Colonic mucosa (tissue), 4 donors: ENCODE measurements around the gene CDH8. TPM values are rescaled to one million over a fixed set of nuclear protein-coding genes. Genes with fewer than 3 reads are reported as not detected.

Experiments
- DNase-seq: peaks from one replicate; pipeline ENCODE4 v3.0.0-alpha.2; 2020
- H3K27ac ChIP-seq: fragments of 200-600 bp; one replicate; pipeline ENCODE4 v1.8.0; 2021
- H3K27me3 ChIP-seq: fragments of 200-600 bp; one replicate; pipeline ENCODE4 v1.8.0; 2021
- H3K36me3 ChIP-seq: fragments of 200-600 bp; one replicate; pipeline ENCODE4 v1.8.0; 2021
- H3K4me1 ChIP-seq: fragments of 200-600 bp; one replicate; pipeline ENCODE4 v1.8.0; 2021; ENCODE audit warnings: mild to moderate bottlenecking
- H3K4me3 ChIP-seq: fragments of 200-600 bp; one replicate; pipeline ENCODE4 v1.8.0; 2021
- H3K9ac ChIP-seq, 2 donors: one replicate each; pipeline ENCODE4 v1.7.0; 2013; ENCODE audit warnings: control low read depth in 2 of 2, low read depth in 2 of 2, low read length in 2 of 2
- H3K9me3 ChIP-seq: fragments of 200-600 bp; one replicate; pipeline ENCODE4 v1.8.0; 2021
- intact Hi-C: fragments of 100-400 bp; cut with DNase I; formaldehyde crosslinking; loops from one replicate; pipeline ENCODE4 v1.14.1; 2022
- total RNA-seq, 2 donors: library from RNA; stranded (reverse); fragmentation: NEBNext Ultra II Directional in 1 of 2; extraction: Animal tissue kit (Norgen Biotek cat#: 25700) in 1 of 2; gene quantifications; one replicate each; pipeline ENCODE4 v1.2.1, GENCODE V29; 2021
- TF ChIP-seq, protein P1 (sequence below): fragments of 200-600 bp; IDR thresholded peaks from one replicate; pipeline ENCODE4 v1.8.0; 2022; ENCODE audit warnings: antibody characterized with exemption, mild to moderate bottlenecking
- donor health status: healthy.
- donor health status: DM: no; HTN: no; CAD: no.
- donor health status: DM: no; HTN: no; CAD: no.

The CDH8 gene
- total RNA-seq, 2 donors from 2014 or later = 0.13 to 0.69 TPM

DNA sequence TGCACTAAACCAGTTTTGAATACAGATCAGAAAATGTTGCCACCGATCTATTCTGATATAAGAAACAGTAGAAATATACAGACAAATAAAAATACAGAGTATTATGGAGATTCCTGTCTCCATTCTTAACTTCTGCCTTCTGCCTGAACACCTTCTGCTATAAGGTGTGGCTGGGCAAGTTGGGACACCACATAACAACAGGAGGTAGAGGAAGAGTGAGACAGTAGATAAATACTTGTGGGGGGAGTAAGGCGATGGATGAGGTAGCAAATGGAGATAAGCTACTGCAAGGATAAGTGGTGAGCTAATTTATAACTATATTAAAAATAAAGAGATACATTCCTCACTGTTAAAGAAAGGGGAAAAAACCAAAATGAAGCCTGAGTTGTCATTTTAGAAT lies 143.7 kb downstream of the CDH8 start:
- Histone ChIP-seq H3K4me1 (no peaks in the 10 kb centered on the region), H3K9ac (no peak overlapping the region), H3K4me3 (no peak overlapping the region), H3K27ac (no peak overlapping the region), H3K9me3 (no peaks in the 10 kb centered on the region), H3K36me3 (no peaks in the 10 kb centered on the region), H3K27me3 (no peaks in the 10 kb centered on the region)
- TF ChIP-seq, protein P1, sequence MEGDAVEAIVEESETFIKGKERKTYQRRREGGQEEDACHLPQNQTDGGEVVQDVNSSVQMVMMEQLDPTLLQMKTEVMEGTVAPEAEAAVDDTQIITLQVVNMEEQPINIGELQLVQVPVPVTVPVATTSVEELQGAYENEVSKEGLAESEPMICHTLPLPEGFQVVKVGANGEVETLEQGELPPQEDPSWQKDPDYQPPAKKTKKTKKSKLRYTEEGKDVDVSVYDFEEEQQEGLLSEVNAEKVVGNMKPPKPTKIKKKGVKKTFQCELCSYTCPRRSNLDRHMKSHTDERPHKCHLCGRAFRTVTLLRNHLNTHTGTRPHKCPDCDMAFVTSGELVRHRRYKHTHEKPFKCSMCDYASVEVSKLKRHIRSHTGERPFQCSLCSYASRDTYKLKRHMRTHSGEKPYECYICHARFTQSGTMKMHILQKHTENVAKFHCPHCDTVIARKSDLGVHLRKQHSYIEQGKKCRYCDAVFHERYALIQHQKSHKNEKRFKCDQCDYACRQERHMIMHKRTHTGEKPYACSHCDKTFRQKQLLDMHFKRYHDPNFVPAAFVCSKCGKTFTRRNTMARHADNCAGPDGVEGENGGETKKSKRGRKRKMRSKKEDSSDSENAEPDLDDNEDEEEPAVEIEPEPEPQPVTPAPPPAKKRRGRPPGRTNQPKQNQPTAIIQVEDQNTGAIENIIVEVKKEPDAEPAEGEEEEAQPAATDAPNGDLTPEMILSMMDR = no peak
- intact Hi-C loops = no loop called here
- no peak for DNase-seq

DNA sequence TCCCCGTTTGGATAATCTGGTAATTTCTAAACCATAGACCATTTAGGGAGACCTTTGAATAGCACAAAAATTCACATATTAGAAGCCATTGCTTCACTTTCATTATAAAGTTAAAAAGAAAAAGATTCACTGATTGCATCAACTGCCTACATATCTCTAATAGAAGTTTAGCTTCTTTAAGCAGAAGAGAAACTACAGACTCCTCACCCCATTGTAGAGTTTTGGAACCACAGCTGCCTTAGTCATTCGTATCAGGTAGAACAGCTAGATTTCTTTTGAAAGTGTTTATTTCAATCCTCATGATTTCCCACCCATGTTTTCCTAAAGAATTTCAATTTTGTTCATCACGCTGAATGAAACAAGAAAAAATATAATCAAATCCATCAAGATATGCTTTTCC lies 144.8 kb downstream of the CDH8 start:
- intact Hi-C loops = no loop called here
- no peak overlapping the region for H3K9ac ChIP-seq
- TF ChIP-seq, protein P1 = no peak
- H3K4me3 ChIP-seq = no peak overlapping the region
- no peak overlapping the region for H3K27ac ChIP-seq
- no peaks in the 10 kb centered on the region for H3K9me3 ChIP-seq
- DNase-seq = no peak
- no peaks in the 10 kb centered on the region for H3K4me1 ChIP-seq
- no peaks in the 10 kb centered on the region for H3K27me3 ChIP-seq
- no peaks in the 10 kb centered on the region for H3K36me3 ChIP-seq

DNA sequence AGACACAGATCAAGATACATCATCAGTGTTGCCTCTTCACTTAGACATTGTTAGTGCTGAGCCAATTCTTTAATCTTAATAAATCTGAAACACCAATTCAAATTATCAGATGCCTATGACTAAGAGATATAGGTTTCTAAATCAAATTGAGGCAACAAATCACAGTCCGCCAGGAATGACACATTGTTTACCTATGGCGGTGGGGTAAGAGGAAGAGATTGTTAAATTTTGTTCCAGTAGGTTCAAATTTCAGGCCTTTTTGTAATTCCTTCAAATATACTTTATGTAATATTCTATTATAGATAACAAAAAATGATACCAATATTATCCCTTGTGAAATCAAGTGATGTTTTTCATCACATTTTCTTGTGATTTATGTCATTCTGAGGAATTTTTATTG lies 145.9 kb downstream of the CDH8 start:
- intact Hi-C loops = no loop called here
- H3K9ac ChIP-seq = no peak overlapping the region
- no peaks in the 10 kb centered on the region for H3K27me3 ChIP-seq
- no peak overlapping the region for H3K4me3 ChIP-seq
- H3K27ac ChIP-seq = no peak overlapping the region
- no peaks in the 10 kb centered on the region for H3K9me3 ChIP-seq
- H3K36me3 ChIP-seq = no peaks in the 10 kb centered on the region
- no peaks in the 10 kb centered on the region for H3K4me1 ChIP-seq
- TF ChIP-seq, protein P1 = no peak
- no peak for DNase-seq

DNA sequence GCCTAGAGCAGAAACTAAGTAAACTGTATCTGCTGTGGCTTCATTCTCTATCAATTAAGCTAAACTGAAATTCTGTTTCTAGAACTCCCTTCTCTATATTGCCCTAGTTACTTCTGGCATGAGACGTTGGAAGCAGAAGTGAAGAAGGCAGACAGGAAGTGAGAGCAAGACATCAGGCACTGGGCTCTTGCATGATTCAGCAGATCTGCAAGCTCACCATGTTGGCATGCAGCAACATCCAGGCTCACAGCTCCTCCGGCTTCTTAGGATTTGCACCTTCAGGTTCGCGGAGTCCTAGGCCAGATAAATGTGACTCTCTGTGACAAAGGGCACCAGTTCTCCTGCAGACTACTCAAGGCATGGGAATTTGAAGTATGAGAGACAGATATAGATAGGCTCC lies 148.3 kb downstream of the CDH8 start:
- intact Hi-C loops = no loop called here
- Histone ChIP-seq H3K27me3 (no peaks in the 10 kb centered on the region), H3K9ac (no peak overlapping the region), H3K4me3 (no peak overlapping the region), H3K4me1 (no peaks in the 10 kb centered on the region), H3K36me3 (no peaks in the 10 kb centered on the region), H3K27ac (no peak overlapping the region), H3K9me3 (no peaks in the 10 kb centered on the region)
- TF ChIP-seq, protein P1 = no peak
- no peak for DNase-seq

DNA sequence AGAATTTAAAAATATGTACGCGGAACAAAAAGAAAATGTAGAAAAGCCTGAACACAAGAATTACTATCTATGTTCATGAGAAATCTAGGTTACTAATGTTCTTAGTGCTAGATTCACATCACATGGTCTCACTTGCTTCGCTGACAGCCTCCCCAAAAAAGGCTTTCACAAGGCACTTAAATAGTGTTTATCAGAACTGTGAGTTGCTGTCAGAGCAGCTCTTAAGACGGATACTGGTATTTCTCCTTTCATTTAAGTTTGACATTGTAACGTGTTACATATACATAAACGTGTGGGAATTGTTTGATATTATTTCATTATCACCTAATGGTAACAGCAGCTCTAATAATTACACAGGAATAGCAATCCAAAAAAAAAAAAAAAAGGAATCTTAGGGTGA lies 150.9 kb downstream of the CDH8 start:
- H3K27ac ChIP-seq = no peak overlapping the region
- no peaks in the 10 kb centered on the region for H3K36me3 ChIP-seq
- no peak overlapping the region for H3K9ac ChIP-seq
- no peak for DNase-seq
- intact Hi-C loops = no loop called here
- H3K4me1 ChIP-seq = no peaks in the 10 kb centered on the region
- H3K27me3 ChIP-seq = no peaks in the 10 kb centered on the region
- H3K4me3 ChIP-seq = no peak overlapping the region
- TF ChIP-seq, protein P1 = no peak
- no peaks in the 10 kb centered on the region for H3K9me3 ChIP-seq

DNA sequence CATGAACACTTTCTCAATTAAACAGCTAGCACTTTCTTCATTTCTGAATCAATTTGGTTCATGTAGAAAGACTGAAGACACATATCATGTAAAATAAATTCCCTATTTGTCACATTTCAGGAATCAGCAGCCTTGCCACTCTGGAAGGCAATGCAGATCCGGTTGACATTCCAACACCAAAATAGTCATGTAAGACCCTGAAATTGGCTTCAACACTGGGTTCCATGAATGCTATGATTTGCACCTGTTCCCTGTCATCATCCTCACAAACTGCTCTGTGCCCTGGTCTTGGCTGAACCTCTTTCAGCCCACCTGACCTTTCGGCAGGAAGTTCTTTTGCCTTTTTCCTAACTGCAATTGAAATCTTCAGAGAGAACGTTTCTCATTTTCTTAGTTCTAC lies 156.9 kb downstream of the CDH8 start:
- no peak overlapping the region for H3K9ac ChIP-seq

More for the DNA sequence above, 156.9 kb downstream of the CDH8 start:
- H3K36me3 ChIP-seq = no peaks in the 10 kb centered on the region
- TF ChIP-seq, protein P1 = no peak
- intact Hi-C loops = no loop called here
- no peaks in the 10 kb centered on the region for H3K27me3 ChIP-seq
- no peak for DNase-seq
- no peak overlapping the region for H3K4me3 ChIP-seq
- H3K4me1 ChIP-seq = no peaks in the 10 kb centered on the region
- no peaks in the 10 kb centered on the region for H3K9me3 ChIP-seq
- no peak overlapping the region for H3K27ac ChIP-seq
